Measurements from ENCODE around the gene ATF6B.

Gene ATF6B

DNA sequence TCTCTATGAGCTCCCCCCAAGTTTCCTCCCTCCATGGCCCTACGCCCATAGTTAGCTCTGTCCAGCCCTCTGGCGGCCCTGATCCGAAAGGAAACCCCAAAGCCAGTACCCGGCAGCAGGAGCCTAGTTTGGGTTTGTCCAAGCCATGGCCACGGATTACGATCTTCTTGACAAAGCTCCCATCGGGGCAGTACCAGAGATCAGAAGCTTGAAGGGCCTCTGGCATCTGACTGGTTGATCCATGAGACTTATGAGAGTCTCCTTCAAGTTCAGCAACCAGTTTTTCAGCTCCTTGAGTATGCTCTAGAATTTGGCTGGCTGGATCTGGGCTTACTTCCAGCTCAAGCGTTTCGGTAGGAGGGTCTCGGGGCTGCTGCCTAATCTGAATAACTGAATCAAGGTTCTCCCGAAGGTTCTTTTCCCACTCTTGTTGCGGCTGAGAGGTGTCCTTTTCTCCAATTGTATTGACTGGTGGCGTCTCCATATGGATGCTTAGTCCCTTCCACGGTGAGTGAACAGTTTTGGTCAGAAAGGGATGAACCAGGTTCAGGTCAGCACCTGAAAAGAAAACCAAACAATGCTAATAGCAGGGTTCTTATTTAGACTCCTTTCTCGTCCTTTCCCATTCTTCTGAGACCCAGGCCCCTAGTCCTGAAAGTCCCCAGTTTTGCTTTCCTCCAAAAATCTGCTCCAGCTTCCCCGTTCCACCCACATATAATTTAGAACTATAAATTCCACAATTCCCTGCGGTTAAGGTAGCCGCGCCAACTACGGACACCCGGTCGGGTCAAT is 1.4 kb upstream of the ATF6B start:
- no peak for DNase-seq

DNA sequence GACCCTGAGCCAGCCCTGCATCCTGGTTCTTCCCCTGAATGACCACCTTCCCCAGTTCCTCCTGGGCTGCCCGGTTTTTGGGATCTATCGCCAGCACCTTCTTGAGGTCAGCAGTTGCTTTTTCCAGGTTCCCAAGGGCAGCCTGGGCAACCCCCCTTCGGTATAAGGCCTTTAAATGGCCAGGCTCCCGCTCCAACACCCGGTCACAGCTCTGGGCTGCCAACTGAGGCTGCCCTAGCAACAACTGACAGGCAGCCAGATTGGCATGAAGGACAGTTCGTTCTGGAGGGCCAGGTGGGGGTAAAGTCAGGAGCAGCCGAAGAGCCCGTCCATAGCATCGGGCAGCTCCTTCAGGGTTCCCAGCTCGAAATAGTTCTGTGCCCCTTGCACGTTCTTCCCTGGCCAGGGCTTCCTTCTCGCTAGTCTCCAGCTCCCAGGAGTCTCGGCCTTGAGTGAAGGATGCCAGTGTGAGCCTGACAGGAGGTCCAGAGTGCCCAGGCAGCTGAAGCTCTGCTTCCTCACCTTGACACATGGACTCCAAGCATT is 778 bp upstream of the ATF6B start:
- DNase-seq = no peak

DNA sequence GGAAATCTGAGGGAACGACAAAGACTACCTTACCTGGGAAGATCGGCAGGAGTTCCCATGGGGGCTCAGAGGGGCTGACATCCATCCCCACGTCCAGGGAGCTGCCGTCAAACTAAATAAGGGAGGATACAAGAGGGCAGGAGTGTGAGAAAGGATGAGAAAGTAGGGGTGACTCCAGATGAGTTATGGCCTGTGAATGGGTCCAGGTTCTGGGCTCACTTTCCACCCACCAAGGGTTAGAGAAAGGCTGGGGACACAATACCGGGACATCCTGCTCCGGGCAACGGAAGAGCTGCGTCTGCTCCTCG is 683 bp downstream of the ATF6B start:
- no peak for DNase-seq

DNA sequence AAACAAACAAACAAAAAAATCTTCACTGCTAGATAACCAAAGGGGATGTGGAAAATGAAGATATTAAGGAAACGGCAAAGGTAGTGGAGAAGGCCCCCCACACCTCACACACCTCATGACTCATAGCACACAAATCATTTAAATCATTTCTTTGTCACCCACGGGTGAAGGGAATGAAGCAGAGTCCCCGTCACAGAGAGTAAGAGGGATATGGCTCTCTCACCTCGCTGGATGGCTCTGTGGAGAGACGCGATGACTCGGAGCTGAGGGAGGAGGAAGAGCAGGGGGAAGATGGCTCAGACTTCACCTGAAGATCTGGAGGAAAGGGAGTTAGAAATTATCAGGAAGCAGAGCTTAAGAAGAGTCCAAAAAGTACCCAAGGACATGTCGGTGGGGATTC is 1.2 kb downstream of the ATF6B start:
- DNase-seq = no peak

DNA sequence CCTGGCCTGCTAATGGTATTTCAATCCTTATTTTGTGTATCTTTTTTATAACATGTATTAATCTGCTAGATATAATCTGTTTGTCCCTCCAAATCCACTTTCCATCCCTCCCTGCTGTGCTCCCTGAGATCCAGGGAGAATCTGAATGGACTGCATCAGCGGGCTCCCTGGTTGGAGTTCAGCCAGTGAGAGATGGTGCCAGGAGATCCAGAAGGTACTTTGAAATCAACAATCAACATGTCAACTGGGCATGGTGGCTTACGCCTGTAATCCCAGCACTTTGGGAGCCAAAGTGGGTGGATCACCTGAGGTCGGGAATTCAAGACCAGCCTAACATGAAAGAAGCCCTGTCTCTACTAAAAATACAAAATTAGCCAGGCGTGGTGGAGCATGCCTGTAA is 4.4 kb downstream of the ATF6B start:
- DNase-seq = no peak

DNA sequence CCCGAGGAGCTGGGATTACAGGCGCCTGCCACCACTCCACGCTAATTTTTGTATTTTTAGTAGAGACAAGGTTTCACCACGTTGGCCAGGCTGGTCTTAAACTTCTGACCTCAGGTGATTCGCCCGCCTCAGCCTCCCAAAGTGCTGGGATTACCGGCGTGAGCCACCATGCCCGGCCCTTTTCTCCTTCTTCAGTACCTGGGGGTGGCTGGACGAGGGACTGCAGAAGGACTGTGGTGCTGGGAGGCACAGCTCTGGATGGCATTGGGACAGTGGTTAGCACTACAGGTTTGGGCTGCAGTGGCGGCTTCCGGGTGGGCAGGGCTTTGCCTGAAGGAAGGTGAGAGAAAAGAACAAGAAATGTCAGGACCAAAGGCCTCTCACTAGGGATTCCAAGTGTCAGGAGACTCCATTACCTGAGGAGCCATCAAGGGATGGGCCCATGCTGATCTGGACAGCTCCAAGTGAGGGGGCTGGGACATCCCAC is 7.4 kb downstream of the ATF6B start:
- DNase-seq = no peak

DNA sequence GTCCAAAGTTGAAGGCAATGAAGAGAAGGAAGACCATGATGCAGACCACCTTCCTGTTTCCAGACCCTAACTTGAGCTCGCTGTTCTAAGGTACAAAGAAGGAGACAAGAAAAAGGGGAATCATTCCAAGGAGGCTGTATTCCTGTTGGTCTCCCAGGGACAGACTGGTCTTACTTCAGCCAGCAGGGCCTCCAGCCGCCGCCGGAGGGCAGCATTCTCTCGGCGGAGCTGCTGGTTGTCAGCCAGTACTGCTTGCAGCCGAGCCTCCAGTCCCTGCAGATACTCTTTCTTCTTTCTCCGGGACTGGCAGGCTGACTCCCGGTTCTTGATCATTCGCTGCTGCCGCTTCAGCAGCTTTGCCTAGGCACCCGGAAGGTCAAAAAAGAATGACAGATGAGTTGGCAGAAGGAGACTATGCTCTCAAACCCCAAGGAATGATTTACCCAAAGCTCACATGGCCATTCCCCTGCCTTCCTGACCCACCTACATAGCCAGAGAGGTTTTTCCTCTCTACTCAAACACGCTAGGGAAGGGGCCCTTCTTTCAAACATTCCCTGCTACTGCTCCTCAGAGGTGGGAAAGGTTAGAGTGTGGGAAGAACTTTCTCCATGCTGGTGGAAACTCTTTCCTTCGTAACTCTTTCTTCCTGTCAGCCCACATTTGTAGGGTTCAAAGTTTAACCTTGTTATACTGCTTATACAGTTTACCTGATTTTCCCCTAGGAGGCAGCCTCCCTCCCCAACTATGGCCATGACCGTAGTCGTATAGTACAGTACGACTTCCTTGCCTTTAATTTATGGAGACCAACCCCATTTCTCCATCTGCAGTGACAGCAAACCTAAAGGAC is 9.0 kb downstream of the ATF6B start:
- peak; percentile 57 for DNase-seq

DNA sequence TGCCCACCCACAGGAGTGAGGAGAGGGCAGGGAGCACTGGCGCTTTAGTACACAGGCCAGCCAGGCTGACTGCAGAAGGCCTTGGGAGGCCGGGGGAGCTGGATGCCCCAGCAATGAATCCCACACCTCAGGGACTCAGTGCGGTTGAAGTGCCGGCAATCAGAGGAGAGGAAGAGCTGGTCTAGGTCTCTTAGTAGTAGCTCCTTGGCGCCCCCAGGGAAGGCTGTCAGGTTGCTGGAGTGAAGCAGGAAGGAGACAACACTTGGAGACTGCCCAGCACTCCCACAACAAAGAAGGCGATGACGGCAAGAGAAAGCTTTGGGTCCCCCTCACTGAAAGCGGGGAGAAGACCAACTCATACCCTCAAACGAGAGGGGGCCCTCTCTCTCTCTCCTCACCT is 10.6 kb downstream of the ATF6B start:
- DNase-seq = no peak

DNA sequence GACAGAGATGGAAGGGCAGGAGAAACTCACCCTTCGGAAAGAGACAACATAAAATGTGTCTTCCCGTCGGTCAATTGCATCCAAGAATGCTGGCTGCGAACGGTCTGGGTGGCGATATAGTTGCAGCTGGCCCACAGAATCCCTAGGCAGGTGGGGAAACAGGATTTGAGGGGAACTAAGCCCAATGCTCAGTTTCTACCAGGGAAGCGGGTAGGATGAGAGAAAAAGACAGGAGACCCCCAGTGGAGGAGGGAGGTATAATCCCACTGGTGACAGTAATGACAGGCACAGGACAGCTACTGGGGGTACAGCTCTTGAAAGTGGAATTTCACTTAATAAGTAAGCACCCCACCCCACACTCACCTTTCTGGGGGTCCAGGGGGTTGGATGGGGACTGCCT is 11.4 kb downstream of the ATF6B start:
- no peak for DNase-seq

DNA sequence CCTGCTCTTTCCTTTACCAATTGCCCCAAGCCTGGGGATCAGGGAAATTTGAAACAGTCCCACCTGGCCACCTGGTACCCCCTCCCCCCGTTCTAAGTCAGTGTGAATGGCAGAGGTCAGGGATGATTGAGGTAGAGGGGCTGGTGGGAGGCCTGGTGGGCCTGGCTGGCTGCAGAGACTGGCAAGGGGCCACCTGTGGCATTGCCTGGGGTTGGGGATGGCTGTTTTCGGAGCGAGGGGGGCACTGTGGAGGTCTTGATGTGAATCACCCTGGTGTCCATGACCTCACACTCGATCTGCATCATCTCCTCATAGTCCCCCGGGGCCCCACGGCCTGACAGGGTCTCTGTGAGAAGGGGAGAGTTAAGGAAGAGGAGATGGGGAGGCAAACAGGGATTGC is 12.4 kb downstream of the ATF6B start:
- DNase-seq = no peak

DNA sequence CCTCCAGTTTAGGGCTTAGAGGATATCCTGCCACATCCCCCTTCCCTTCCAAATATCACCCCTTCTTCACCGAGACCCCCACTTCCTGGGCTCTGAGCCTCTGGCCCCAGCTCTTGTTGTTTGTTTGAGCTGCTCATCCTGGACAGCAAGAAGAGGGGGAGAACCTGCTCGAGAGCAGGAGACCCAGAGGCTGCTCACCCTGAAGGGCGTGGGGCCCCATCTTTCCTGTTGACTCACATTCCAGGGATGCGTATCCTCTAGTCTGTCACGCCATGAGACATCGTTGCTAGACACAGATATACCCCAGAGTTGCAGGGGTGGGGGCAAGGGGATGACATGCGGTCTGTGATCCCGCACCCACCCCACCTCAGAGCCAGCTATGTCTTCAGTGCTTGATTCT is 13.2 kb downstream of the ATF6B start:
- no peak for DNase-seq

DNA sequence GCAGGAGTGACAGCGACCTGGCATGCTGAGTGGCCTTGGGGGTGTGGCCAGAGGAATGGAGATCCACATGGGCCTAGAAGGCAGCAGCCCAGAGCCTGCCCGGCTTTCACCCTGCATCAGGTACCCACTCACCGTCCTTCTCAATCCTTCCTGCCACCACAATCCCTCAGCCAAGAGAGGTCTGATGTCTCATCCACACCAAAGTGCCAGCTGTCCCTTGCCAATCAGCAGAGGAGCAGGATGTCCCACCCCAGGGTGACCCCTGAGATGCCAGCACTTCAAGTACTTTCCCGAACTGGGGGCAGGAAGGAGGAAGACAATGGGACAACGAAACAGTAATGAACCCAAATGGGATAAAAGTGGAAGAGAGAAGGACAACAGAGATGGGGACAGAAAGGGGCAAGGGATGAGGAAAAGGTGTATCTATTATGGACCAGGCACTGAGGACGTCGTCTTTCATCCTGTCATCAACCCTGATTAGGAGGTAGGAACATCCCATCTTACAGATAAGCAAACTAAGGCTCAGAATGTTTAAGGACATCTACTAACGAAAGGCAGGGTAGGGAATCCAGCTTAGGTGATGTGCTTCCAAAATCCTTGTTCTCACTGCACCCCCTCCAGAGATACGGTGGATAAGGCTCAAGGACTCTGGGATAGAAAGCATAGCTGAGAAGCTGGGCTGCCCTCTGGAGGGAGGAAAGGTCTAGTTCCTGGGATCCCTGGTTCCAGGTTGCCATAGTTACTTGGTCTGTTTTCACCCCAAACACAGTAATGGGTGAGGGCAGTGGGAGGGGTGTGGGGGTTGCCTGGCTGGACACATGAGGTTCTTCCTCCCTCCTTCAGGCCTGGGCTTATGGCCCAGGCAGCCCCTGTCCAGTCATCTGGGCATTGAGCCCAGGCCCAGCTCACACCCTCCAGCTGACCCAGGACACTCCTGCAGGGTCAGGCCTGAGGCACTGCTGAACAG is 14.4 kb downstream of the ATF6B start:
- no peak for DNase-seq

DNA sequence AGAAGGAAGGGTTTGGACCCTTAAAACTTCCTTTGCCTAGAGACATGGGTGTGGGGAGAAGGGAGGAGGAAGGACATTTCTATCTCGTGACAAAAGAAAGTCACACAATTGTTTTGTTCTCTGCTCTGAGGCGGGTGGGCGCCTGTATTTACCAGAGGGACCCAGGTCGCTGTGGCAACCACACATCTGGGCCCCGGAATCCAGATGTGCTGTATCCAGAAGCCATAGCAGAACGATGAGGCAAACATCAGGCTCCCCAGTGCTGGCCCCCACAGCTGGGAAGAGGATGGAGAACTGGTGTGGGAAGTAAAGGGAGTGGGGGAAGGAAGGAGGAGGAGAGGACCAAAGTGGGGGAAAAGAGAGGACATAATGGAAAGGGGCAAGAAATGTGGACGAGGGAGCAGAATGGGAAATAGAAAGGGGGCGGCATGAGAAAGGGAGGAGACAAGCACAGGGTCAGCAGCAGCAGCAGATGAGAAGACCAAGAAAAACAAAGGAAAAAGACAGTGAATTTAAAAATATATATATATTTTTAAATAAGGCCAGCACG is 15.5 kb downstream of the ATF6B start:
- no peak for DNase-seq

DNA sequence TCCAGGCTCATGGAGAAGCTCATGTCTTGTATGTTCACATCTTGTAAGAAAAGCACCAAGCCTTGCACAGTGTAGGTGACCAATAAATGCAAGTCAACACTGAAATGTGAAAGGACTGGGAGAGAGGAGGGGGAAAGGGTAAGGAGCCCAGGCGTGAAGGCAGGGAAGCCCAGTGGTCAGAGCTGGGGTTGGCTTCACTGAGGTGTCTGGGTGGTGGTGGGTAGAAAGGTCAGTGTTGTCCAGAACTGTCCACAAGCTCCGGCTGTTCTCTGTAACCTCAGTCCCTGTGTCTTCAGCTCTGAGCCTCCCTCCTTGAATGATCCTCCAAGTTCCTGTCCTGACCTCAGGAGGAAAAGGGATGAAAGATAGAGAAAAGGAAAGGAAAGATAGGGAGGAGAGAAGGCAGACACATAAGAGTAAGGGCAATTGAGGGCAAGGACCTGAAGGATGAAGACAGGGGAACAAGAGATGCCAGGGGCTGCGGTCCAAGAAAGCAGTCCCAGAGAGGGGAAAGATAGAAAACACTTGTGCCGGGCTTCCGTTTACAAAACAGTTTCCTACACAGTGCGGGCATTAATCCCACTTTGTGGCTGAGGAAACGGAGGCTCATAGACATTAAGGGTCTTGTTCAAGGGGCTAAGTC is 16.5 kb downstream of the ATF6B start:
- no peak for DNase-seq

DNA sequence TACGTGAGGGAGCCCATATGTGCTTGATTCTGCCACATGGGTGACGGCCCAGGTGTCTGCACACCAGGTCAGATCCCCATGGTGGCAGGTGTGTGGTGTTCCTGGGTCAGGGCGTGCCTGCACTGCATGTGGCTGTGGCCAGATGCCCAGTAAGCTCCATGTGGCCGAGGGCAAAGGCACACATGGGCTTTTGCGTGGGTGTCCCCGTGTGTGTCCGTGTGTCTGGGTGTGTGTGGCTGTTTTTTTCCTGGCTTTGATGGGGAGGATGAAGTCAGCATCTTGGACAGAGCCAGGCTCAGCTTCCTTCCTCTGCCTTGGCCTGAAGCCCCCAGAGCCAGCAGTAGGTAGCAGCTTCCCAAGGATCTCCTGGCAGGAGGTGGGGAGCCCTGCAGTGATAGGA is 17.4 kb downstream of the ATF6B start:
- DNase-seq = no peak

DNA sequence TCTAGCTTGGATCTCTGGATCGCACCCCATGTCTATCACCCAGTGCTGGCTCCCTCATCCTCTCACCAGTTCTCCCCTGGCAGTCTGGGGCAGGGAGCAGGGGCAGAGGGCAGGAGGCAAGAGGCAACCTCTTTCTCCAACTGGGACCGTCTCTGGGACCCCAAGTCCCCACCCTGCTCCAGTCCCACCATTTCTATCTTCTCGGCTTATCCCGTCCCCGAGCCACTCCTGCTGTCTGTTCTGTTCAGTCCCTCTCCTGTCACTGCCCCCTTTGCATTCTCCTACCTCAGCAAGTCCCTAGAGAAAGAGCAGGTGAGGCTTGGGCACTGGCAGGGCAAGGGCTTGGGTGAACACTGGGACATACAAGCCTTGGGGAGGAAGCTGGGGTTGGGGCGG is 18.3 kb downstream of the ATF6B start:
- no peak for DNase-seq

DNA sequence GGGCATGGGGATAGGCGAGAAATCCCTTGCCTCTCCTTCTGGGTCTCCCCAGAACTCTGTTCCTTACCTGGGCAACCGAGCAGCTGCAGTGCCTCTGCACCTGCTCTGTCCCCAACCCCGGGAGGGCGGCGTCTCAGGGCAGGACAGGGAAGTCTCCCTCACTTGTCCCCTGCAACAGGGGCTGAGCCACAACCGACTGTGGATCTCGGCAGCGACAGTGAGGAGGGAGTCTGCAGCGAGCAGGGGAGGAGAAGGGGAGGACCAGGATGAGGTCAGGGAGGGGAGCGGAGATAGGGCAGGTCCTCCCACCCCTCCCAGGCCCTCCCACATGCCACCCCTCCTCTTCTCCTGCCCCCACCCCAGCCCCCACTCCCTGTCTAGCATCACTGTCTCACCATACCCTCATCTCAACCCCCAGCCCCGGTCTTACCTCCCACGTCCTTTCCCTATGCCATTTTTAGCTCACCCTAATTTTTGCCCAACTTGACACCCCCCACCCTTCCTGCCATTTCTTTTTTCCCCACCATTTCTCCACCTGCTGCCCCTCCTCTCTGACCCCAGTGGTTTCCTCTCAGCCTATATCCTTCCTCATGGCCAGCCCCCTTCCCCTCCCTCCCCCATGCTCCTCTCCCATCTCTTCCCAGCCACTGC is 18.8 kb downstream of the ATF6B start, which contains the start of gene TNXB:
TSS of gene TNXB (minus strand) at position 225 of the 651 bp plus-strand sequence. CDS start 11,140 bp downstream, outside the sequence.
- DNase-seq = no peak

DNA sequence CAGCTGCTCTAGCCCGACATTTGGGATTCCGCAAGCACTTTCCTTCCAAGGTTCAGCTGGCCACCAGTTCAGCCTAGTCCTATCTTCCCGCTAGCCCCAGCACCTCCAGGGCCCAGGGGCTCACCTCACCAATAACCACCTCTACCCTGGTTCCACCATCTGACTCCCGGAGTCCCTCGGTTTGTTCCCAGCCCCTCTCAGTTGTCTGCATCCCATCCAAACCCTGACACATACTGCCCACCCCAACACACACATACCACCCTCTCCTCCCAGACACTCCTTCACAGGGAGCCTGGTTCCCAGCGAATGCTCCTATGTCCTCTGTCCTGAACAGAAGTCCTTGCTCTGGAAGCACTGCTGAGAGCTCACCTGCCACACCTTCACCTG is 19.3 kb downstream of the ATF6B start:
- DNase-seq = no peak

DNA sequence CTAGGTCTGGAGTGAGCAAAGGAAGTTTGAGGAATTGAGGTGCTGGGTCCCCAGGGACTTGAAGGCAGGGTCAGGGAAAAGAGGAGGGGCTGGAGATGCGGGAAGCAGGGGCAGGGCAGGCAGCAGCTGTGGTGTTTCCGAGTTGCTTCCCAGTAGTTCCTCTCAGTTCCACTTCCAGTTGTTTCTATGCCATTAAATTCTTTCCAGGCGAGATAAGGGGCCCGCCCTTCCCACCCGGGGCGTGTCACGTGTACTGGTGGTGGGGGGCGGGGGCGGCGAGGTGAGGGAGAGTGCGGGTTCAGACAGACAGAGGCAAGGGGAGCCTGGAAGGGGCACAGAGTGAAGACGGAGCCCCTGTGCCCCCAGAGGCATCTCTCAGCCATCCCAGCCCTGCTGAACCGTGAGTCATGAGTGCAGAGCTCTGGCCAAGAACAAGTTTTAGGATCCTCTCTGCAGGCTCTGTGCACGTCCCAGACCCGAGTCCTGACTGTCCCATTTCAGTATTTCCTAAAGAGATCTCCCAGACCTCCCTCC is 19.9 kb downstream of the ATF6B start:
- DNase-seq = no peak

DNA sequence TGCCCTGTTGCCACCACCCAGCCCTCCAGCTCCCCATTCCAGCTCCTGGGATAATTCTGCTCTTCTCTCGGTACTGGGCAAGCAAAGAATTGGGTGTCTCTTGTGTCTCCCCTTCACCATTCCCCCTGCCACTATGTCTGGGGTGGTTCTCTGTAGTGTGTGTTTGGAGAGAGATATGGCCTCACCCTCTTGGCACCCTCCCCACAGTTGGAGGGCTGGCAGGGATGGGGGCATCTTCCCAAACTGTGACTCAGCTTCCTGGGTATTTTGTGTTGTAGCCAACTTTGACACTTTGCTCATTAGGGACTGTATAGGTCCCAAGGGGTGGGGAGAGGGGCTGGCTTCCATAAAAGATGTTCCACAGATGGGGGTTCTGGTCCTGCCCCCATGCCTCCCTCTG is 20.6 kb downstream of the ATF6B start:
- DNase-seq = no peak

DNA sequence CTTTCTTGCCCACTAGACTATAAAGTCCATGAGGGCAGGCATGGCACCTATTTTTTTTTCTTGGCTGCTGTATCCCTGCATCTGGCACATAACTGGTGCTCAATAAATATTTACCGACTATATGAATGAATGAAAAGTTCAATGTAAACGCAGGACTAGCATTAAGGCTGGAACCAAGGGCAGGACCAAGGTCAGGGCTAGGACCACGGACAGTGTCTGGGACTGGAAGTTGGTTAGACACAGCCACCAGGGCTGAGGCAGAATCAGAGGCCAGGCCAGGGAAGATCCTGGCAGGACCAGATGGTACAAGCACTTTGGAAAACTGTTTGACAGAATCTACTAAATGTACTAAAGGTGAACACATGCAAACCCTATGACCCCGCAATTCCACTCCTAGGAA is 22.6 kb downstream of the ATF6B start:
- DNase-seq = no peak

Measured in activated gamma-delta T cell treated with Interleukin-2 at 50 U/mL for 16 hours (primary cell).